GM12872 (cell line): Measurements from ENCODE around the gene SLC44A5.

Experiments used
- CTCF ChIP-seq: IDR thresholded peaks from 3 replicates; pipeline ENCODE4 v1.5.1; 2011; ENCODE audit warnings: low read depth, mild to moderate bottlenecking, low read length, moderate library complexity; ENCODE audit not compliant: insufficient read depth

Gene SLC44A5

GRCh38 chr1:75470448-75470847, 140.5 kb downstream of the SLC44A5 start:
- TF ChIP-seq CTCF: no peak

GRCh38 chr1:75469586-75470173, 141.2 kb downstream of the SLC44A5 start:
- no peak for TF ChIP-seq CTCF

- no peak for TF ChIP-seq CTCF
These were observed 149.0 kb downstream of the SLC44A5 start for GRCh38 chr1:75461808-75462325.

- TF ChIP-seq CTCF: no peak
These were observed 160.9 kb downstream of the SLC44A5 start for GRCh38 chr1:75449998-75450397.

GRCh38 chr1:75444220-75444619, 166.7 kb downstream of the SLC44A5 start:
- no peak for TF ChIP-seq CTCF

- no peak for TF ChIP-seq CTCF
These were observed 170.6 kb downstream of the SLC44A5 start for GRCh38 chr1:75440274-75440673.

- TF ChIP-seq CTCF: no peak
These were observed 172.6 kb downstream of the SLC44A5 start for GRCh38 chr1:75438355-75438754.
